ENCODE data around the gene APBA2. TPM values are rescaled to one million over a fixed set of nuclear protein-coding genes. Genes with fewer than 3 reads are reported as not detected.

APBA2 gene
- total and polyA plus RNA-seq, 10 donors: 5.8 to 33.8 (median 18.3) TPM

DNA sequence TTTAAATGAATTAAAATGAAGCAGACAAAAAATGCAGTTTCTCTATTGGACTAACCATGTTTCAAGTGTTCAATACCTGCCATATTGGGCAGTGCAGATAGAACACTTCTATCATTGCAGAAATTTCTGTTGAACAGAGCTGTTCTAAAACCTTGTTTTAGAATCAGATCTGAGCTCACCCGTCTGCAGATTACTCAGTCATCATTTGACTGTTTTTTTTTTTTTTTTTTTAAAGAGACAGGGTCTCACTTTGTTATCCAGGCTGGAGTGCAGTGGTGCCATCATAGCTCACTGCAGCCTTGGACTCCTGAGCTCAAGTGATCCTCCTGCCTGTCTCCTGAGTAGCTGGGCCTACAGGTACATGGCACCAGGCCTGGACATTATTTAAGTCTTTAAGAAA is 128.7 kb downstream of the APBA2 start:
- TF ChIP-seq POLR2AphosphoS5 (IDR thresholded peaks at IDR 0.05) (no peak), POLR2A (IDR thresholded peaks at IDR 0.05) (no peak)
- TF ChIP-seq, protein P1, sequence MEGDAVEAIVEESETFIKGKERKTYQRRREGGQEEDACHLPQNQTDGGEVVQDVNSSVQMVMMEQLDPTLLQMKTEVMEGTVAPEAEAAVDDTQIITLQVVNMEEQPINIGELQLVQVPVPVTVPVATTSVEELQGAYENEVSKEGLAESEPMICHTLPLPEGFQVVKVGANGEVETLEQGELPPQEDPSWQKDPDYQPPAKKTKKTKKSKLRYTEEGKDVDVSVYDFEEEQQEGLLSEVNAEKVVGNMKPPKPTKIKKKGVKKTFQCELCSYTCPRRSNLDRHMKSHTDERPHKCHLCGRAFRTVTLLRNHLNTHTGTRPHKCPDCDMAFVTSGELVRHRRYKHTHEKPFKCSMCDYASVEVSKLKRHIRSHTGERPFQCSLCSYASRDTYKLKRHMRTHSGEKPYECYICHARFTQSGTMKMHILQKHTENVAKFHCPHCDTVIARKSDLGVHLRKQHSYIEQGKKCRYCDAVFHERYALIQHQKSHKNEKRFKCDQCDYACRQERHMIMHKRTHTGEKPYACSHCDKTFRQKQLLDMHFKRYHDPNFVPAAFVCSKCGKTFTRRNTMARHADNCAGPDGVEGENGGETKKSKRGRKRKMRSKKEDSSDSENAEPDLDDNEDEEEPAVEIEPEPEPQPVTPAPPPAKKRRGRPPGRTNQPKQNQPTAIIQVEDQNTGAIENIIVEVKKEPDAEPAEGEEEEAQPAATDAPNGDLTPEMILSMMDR (IDR thresholded peaks at IDR 0.05 in 8 of 11, conservative IDR thresholded peaks at IDR 0.05 in 3 of 11): no peak
- no peaks in the 10 kb centered on the region for H3K9me3 ChIP-seq
- WGBS, 5 donors: 19 to 41% (median 33%) methylated on average over 1 of the region's 1 CpG
- H3K27me3 ChIP-seq (replicated peaks in 1 of 7): no peaks in the 10 kb centered on the region
- H3K36me3 ChIP-seq: no peaks in the 10 kb centered on the region
- H3K4me1 ChIP-seq: peaks cover 0 to 15% (median 3%) of the 10 kb centered on the region in 6 donors
- intact Hi-C loops (cut with DNase I; ENCODE audit: low total_unique reads): no loop called here
- H3K27ac ChIP-seq: no peak overlapping the region
- no peak for DNase-seq
- H3K4me3 ChIP-seq: no peak overlapping the region

DNA sequence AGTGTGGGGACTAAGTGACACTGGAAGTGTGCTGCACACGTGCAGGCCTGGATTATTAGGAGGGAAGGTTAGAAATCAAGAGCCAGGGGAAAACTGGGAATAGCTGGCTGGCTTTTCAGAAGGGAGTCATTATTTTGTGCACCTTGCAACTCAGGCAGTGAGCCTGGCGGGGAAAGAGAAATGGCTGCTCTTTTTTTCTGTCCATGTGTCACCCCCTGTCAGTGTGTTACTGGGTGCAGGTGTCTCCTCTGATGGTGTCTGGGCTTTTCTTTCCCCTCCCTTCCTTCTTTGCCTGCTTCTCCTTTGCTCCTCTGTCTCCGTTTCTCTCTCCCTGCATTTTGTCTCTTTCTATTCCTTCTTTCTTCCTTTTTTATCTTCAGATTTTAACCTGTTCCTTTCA is 130.7 kb downstream of the APBA2 start:
- H3K4me3 ChIP-seq: no peak overlapping the region
- no peak for DNase-seq
- no peaks in the 10 kb centered on the region for H3K36me3 ChIP-seq
- no peak overlapping the region for H3K27ac ChIP-seq
- H3K27me3 ChIP-seq (replicated peaks in 1 of 7): no peaks in the 10 kb centered on the region
- H3K4me1 ChIP-seq: peaks cover 0 to 15% (median 3%) of the 10 kb centered on the region in 6 donors
- no peaks in the 10 kb centered on the region for H3K9me3 ChIP-seq
- intact Hi-C loops (cut with DNase I; ENCODE audit: low total_unique reads): no loop called here
- TF ChIP-seq POLR2AphosphoS5 (IDR thresholded peaks at IDR 0.05): no peak
- TF ChIP-seq, protein P1 (IDR thresholded peaks at IDR 0.05 in 8 of 11, conservative IDR thresholded peaks at IDR 0.05 in 3 of 11): no peak
- no peak for TF ChIP-seq POLR2A (IDR thresholded peaks at IDR 0.05)
- WGBS, 5 donors: 82 to 90% (median 86%) methylated on average over 3 of the region's 3 CpGs

DNA sequence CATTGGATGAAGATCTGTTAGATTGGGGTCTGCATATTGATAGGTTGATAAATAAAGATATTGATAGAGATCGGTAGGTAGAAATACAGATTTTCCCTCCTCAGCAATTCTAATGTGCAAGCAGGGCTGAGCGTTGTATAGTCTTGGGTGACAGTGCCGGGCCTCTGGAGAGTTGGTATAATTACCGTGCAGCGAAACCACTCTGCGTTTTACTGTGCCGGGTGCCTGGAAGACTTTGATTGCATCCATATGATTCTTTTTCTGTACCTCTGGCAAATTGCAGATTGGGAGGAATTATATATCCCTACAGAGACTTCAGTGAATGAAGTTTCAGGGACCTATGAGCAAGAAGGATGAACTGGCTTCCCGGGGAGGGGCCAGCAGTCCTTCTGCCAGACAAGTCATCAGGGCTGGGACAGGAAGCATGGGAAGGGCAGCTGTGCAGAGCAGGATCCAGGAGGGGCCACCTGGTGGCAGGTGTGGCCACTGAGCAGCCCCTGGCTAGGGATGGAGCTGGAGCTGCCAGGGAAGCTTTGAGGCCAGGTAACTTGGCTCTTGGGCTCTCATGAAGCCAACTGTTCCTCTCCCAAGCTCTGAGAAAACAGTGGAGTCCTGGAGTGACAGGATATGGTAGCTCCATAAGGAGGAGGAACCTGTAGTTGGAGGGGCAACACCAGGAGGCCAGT is 132.5 kb downstream of the APBA2 start:
- no peaks in the 10 kb centered on the region for H3K27me3 ChIP-seq (replicated peaks in 1 of 7)
- intact Hi-C loops (cut with DNase I; ENCODE audit: low total_unique reads): no loop called here
- DNase-seq: no peak
- peaks cover 0 to 15% (median 3%) of the 10 kb centered on the region in 6 donors for H3K4me1 ChIP-seq
- 83 to 92% (median 89%) methylated on average over 8 of the region's 8 CpGs for WGBS, 5 donors
- TF ChIP-seq, protein P1 (IDR thresholded peaks at IDR 0.05 in 8 of 11, conservative IDR thresholded peaks at IDR 0.05 in 3 of 11): no peak
- TF ChIP-seq POLR2AphosphoS5 (IDR thresholded peaks at IDR 0.05): no peak
- TF ChIP-seq POLR2A (IDR thresholded peaks at IDR 0.05): no peak
- H3K9me3 ChIP-seq: no peaks in the 10 kb centered on the region
- no peak overlapping the region for H3K4me3 ChIP-seq
- no peak overlapping the region for H3K27ac ChIP-seq
- H3K36me3 ChIP-seq: no peaks in the 10 kb centered on the region

DNA sequence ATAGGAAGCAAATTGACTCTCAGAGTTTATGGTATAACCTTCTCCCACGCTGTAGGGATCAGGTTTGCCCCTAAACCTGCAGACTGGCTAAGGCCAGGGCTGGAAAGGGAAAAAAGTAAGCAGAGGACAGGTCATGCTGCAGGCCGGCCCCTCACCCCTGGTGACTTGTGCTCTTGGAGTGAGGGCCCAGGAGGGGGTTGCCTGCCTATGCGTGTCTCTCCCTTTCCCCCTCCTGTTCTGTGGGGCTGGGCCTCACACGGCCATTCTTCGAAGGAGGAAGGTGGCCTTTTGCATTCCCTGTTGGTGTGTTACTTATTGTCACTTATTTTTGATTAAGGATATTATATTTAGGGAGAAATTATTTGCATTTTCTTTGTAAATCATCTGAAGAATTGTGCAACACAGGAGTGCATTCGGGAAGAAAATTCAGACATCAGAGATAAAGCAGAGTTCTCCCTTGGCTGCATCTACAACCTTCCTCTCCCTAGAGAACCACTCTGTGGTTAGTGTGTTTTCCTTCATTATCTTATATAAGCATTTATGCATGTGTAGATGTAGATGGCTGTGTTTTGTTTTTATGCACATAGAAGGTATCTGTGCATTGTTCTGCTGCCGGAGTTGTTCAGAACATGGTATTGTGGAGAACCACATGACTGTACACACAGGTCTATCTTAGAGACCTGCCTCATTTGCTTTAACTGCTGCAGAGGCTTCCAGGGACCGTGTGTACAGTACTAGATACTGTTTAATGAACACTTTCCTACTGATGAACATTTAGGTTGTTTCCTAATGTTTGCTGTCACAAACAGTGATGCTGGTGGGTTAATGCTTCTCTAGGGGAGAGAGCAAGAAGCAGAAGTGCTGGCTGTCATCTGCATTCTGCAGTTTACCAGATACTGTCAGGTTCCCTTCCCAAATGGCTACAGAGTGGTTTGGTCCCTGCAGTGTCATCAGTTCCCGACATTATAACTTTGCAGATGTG is 133.5 kb downstream of the APBA2 start:
- no peaks in the 10 kb centered on the region for H3K9me3 ChIP-seq
- H3K4me3 ChIP-seq: no peak overlapping the region
- WGBS, 5 donors: 82 to 88% (median 85%) methylated on average over 9 of the region's 9 CpGs
- no peaks in the 10 kb centered on the region for H3K36me3 ChIP-seq
- intact Hi-C loops (cut with DNase I; ENCODE audit: low total_unique reads): no loop called here
- H3K27me3 ChIP-seq (replicated peaks in 1 of 7): no peaks in the 10 kb centered on the region
- no peak for DNase-seq
- H3K4me1 ChIP-seq: peaks cover 0 to 15% (median 3%) of the 10 kb centered on the region in 6 donors
- no peak for TF ChIP-seq POLR2AphosphoS5 (IDR thresholded peaks at IDR 0.05)
- TF ChIP-seq, protein P1 (IDR thresholded peaks at IDR 0.05 in 8 of 11, conservative IDR thresholded peaks at IDR 0.05 in 3 of 11): no peak
- TF ChIP-seq POLR2A (IDR thresholded peaks at IDR 0.05): no peak
- no peak overlapping the region for H3K27ac ChIP-seq
